ENCODE results near the gene FCRL3. TPM values are rescaled to one million over a fixed set of nuclear protein-coding genes. Genes with fewer than 3 reads are reported as not detected.

The FCRL3 gene
- total RNA-seq, 4 donors from 2014 or later, result 0.12 to 0.35 TPM; not detected in 2

DNA sequence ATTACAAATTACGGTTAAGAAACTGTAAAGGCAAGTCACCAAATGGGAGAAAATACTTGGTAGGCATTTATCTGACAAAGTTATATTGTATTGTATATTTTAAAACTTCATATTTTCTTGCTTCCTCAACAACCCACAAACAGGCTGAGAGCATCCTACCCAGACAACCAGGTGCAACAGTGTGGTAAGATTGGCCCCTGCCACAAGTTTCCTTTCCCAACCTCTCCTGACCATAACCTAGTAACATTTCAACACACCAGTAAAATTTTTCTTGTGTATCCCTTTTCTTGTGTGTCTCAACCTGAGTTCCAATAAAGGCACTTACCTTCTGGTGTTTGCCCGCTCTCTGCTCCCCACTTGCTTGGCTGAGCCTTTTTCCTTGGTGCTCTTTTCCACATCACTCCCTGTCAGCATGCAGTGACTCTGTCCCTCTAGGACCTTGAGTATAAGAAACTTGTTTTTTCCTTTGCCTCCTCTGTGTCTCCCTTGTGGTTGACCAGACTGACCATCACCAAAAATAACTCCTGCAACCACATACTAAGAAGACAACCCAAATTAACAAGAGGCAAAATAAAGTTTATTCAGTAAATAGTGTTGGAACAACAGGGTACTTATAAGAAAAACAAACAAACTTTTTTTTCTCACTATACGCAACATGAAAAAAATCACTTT lies 40.9 kb downstream of the FCRL3 start:
- no peaks in the 10 kb centered on the region for H3K4me1 ChIP-seq
- H3K36me3 ChIP-seq, result no peaks in the 10 kb centered on the region
- no peak for TF ChIP-seq POLR2AphosphoS5 (IDR thresholded peaks at IDR 0.05)
- TF ChIP-seq EP300 (IDR thresholded peaks at IDR 0.05), result no peak
- TF ChIP-seq, protein P1, sequence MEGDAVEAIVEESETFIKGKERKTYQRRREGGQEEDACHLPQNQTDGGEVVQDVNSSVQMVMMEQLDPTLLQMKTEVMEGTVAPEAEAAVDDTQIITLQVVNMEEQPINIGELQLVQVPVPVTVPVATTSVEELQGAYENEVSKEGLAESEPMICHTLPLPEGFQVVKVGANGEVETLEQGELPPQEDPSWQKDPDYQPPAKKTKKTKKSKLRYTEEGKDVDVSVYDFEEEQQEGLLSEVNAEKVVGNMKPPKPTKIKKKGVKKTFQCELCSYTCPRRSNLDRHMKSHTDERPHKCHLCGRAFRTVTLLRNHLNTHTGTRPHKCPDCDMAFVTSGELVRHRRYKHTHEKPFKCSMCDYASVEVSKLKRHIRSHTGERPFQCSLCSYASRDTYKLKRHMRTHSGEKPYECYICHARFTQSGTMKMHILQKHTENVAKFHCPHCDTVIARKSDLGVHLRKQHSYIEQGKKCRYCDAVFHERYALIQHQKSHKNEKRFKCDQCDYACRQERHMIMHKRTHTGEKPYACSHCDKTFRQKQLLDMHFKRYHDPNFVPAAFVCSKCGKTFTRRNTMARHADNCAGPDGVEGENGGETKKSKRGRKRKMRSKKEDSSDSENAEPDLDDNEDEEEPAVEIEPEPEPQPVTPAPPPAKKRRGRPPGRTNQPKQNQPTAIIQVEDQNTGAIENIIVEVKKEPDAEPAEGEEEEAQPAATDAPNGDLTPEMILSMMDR (IDR thresholded peaks at IDR 0.05), result no peak
- TF ChIP-seq POLR2A (IDR thresholded peaks at IDR 0.05), result no peak
- peaks cover 0 to 8% (median 0%) of the 10 kb centered on the region in 3 donors for H3K9me3 ChIP-seq
- no peaks in the 10 kb centered on the region for H3K27me3 ChIP-seq
- 87 to 89% methylated on average over 3 of the region's 3 CpGs for WGBS, 2 donors (ENCODE audit: low coverage in 1 of 2)
- no peak overlapping the region for H3K27ac ChIP-seq
- H3K4me3 ChIP-seq, result no peak overlapping the region
- ATAC-seq, result no peak

DNA sequence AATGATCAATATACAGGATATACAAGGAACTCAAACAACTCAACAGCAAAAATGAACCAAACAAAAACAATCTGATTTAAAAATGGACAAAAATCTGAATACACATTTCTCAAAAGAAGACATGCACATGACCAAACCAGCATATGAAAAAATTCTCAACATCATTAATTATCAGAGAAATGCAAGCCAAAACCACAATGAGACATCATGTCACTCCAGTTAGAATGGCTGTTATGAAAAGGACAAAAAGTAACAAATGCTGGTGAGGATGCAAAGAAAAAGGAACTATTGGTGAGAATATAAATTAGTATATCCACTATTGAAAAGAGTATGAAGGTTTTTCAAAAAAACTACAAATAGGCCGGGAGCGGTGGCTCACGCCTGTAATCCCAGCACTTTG lies 42.0 kb downstream of the FCRL3 start:
- 78 to 92% methylated on average over 3 of the region's 3 CpGs for WGBS, 2 donors (ENCODE audit: low coverage in 1 of 2)
- Histone ChIP-seq H3K9me3 (peaks cover 0 to 8% (median 0%) of the 10 kb centered on the region in 3 donors), H3K27ac (no peak overlapping the region), H3K4me1 (no peaks in the 10 kb centered on the region), H3K4me3 (no peak overlapping the region), H3K27me3 (no peaks in the 10 kb centered on the region), H3K36me3 (no peaks in the 10 kb centered on the region)
- ATAC-seq, result no peak
- TF ChIP-seq, protein P1 (IDR thresholded peaks at IDR 0.05), result no peak
- TF ChIP-seq POLR2A (IDR thresholded peaks at IDR 0.05) (no peak), EP300 (IDR thresholded peaks at IDR 0.05) (no peak), POLR2AphosphoS5 (IDR thresholded peaks at IDR 0.05) (no peak)

DNA sequence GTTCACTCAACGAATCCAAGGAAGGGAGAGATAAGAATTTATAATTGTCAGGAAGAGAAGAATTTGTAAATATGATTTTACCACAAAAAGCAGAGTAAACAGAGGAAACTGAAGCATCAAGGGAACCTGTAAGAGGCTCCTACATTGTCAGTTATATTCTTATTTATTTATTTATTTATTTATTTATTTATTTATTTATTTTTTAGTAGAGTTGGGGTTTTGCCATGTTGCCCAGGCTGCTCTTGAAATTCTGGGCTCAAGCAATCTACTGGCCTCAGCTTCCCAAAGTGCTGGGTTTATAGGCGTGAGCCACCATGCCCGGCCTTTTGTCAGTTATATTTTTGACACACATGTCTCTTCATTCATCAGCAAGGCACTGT lies 47.1 kb downstream of the FCRL3 start:
- H3K36me3 ChIP-seq, result no peaks in the 10 kb centered on the region
- WGBS, 2 donors (ENCODE audit: low coverage in 1 of 2), result 42 to 59% methylated on average over 3 of the region's 3 CpGs
- TF ChIP-seq, protein P1 (IDR thresholded peaks at IDR 0.05), result no peak
- TF ChIP-seq POLR2AphosphoS5 (IDR thresholded peaks at IDR 0.05) (no peak), EP300 (IDR thresholded peaks at IDR 0.05) (no peak), POLR2A (IDR thresholded peaks at IDR 0.05) (no peak)
- peaks cover 4% of the 10 kb centered on the region for H3K27me3 ChIP-seq
- H3K4me3 ChIP-seq, result no peak overlapping the region
- H3K4me1 ChIP-seq, result no peaks in the 10 kb centered on the region
- no peaks in the 10 kb centered on the region for H3K9me3 ChIP-seq
- ATAC-seq, result no peak
- H3K27ac ChIP-seq, result no peak overlapping the region

DNA sequence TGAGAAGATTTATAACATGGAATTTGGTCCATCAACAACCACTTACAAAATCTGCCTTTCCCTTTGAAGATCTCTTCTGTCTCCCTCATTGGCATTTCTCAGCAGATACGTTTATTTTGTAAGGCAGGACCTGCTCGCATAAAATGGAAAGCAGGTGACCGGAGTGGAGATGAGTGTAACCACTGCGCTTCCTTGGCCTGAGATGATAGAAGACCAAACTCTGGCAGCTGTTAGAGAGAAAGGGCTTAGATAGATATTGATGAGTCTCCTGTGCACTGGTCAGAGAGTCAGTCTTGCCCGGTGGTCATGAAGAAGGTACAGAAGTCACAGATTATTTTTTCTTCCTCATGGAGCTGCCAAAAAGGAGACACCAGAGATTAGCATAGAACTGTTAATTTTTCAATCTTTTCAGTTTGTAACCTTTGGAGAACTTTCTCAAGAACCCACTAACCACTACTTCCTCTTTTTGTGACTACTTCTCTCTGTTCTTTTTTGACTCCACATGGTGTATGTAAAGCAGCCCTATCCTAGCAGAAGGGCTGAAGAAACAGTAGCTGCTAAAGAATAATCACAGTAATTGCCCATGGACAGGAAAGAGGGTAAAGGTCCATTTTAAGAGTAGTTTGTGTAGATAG lies 47.6 kb downstream of the FCRL3 start:
- 66 to 75% methylated on average over 2 to 5 of the region's 5 CpGs for WGBS, 2 donors (ENCODE audit: low coverage in 1 of 2)
- no peak for ATAC-seq
- no peak overlapping the region for H3K4me3 ChIP-seq

More for the DNA sequence above, 47.6 kb downstream of the FCRL3 start:
- no peak for TF ChIP-seq EP300 (IDR thresholded peaks at IDR 0.05)
- TF ChIP-seq POLR2A (IDR thresholded peaks at IDR 0.05), result no peak
- TF ChIP-seq POLR2AphosphoS5 (IDR thresholded peaks at IDR 0.05), result no peak
- TF ChIP-seq, protein P1 (IDR thresholded peaks at IDR 0.05), result no peak
- Histone ChIP-seq H3K36me3 (no peaks in the 10 kb centered on the region), H3K4me1 (no peaks in the 10 kb centered on the region), H3K27ac (no peak overlapping the region), H3K27me3 (peaks cover 4% of the 10 kb centered on the region), H3K9me3 (no peaks in the 10 kb centered on the region)

All from gastroesophageal sphincter (tissue), 4 donors.